Midbrain (tissue), 1 donor: ENCODE results near the gene FOXE3.

Source experiments
- DNase-seq: peaks from one replicate; lab custom pipeline; 2025; lab: John Stamatoyannopoulos, UW

FOXE3 gene

GRCh38 chr1:47435506-47436303, 19.6 kb downstream of the FOXE3 start:
- no peak for DNase-seq

DNA sequence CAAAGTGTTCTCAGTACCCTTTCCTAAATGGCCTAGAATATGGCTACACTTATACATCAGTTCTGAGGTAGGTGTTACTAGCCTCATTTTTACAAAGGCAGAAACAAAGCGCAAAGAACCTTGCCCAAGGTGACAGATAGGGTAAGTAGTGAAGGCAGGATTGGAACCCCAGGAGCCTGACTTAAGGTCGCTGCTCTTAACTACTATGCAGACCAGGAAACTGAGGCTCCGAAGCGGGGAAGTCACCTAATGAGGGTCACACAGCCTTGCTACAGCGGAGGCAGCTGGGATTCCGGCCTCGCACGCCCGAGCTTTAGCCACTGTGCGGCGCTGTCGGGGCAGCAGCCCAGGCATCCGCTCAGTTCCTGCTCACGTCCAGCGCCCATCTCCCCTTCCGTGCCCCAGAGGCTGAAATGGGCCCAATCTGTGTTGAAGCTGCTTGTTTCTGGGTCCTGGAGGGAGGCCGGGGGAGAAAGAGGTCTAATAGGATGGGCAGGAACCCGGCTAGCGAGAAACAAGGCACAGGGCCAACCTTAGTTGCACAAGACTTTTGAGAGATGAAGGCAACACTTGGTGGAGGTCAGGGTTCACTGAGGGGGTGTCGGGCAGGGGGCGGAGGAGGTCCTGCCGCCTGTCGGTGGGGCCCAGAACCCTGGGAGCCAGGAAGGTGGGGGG, 20.4 kb downstream of the FOXE3 start:
- peak; percentile 42 for DNase-seq

DNA sequence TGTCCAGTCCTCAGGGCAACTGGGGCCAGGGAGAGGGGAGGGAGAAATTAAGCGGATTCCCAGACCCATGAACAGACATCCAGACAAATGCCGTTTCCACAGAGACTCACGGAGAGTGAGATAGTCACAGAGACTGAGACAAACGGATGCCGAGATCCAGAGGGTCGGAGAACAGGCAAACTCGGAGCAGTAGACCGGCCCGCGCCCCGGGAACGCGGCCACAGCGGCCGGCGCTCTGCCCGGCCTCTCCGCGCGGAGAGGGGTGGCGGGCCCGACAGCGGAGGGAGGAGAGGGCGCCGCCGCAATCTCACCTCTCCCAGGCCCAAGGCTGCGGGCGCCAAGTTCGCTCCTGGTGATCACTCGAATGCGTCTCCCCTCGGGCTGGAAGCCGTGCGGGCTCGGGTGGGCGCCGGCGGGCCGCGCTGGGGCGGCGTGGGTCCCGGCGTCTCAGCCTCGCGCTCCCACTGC, 20.9 kb downstream of the FOXE3 start:
- DNase-seq, result no peak

- DNase-seq, result peak; percentile 45
These were observed 21.5 kb downstream of the FOXE3 start, which contains the start of gene FOXD2 for GRCh38 chr1:47437447-47438164. TSS of gene FOXD2 (plus strand) at chr1:47438044. CDS start at chr1:47438136, 92 bp downstream.

- DNase-seq, result no peak
These were observed 22.3 kb downstream of the FOXE3 start for GRCh38 chr1:47438165-47439016.

GRCh38 chr1:47439017-47439818, 23.1 kb downstream of the FOXE3 start:
- no peak for DNase-seq

- DNase-seq, result no peak
These were observed 23.9 kb downstream of the FOXE3 start for GRCh38 chr1:47439819-47440598.

DNA sequence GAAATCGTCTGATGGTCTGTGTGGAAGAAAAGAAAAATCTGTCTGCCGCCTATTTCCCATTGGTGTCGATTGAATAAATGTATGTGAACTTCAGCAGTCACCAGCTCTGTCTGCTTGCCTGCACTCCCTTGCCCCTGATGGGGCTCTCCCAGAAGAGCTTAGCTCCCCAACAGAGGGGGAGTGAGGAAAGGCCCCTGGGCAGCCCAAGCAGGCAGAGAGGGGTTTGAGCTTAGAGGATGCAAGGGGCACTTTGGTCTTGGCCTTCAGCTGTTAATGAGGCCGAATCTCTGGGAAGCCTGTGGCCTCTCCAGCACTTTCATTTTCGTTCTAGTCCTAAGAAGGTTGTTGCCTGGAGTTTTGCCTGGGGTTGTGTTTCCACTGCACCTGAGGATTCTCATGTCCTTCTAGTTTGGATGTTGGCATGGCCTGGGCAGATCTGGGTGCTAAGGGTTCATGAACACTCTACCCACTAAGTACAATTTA, 24.6 kb downstream of the FOXE3 start:
- DNase-seq, result no peak

- no peak for DNase-seq
These were observed 25.5 kb downstream of the FOXE3 start for GRCh38 chr1:47441450-47442106.

DNA sequence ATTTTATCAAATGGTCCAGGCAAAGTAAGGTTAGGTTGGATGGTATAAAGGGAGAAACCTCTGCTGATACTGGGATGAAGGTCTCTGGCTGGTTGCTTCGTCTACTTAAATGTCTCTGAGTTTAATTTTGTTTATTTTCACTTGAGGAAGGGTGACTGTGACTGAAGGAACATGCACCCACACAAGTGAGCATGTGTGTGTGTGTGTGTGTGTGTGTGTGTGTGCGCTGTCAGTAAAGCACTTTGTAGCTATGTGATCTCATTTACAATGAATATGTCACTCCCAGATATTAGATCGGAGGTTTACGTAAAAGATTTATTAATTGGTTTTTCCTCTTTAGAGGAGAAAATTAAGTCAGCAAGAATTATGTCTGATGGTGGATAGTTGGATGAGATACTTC, 26.1 kb downstream of the FOXE3 start:
- no peak for DNase-seq

GRCh38 chr1:47442842-47443529, 26.9 kb downstream of the FOXE3 start:
- DNase-seq, result no peak

DNA sequence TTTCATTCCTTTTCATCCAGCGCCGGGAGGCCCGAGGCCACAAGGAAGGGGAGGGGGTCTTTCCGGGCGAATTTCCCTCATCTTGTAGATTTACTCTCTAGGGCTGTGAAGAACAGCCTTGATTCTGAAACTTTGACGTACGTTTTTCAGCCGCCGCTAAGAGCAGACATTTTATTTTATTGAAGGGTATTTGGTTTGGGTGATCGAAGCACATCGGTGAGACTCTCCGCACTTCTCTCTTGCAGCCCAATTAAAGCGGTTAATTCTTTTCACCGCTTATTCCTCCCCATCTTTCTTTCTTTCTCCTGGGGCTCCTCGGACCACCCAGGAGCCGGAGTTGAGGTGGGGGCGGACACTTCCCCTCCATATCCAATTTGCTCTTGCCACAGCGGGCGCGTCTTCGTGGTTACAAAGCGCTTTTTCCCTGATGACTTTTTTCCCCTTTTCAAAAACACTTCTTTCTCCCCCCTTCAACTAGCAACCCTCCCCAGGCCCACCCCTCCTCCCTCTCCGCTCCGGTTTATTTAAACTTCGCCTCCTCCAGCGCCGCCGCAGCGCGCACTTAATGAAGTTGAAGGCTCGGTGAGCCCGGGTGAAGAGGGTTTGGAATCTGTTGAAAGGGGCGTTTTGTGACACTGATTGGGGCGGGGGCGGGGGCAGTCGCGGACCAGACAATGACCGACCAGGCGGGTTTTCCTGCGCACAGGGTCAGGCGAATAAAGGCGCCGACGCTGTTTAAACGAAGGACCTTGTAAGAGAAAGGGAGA, 27.6 kb downstream of the FOXE3 start:
- DNase-seq, result no peak

DNA sequence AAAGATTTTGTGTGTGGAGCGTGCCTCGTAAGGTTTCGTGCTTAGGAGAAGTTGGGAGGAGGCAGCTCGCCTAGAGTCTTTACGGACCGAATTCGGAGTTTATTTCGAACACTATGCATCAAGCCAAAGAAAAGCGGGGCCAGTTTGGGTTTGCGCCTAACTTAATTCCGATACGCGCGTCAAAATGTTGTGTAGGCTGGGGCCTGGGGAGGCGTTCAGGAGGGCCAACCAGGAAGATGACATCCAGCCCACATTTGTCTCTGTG, 28.1 kb downstream of the FOXE3 start:
- no peak for DNase-seq

- no peak for DNase-seq
These were observed 28.7 kb downstream of the FOXE3 start for GRCh38 chr1:47444562-47445465.

DNA sequence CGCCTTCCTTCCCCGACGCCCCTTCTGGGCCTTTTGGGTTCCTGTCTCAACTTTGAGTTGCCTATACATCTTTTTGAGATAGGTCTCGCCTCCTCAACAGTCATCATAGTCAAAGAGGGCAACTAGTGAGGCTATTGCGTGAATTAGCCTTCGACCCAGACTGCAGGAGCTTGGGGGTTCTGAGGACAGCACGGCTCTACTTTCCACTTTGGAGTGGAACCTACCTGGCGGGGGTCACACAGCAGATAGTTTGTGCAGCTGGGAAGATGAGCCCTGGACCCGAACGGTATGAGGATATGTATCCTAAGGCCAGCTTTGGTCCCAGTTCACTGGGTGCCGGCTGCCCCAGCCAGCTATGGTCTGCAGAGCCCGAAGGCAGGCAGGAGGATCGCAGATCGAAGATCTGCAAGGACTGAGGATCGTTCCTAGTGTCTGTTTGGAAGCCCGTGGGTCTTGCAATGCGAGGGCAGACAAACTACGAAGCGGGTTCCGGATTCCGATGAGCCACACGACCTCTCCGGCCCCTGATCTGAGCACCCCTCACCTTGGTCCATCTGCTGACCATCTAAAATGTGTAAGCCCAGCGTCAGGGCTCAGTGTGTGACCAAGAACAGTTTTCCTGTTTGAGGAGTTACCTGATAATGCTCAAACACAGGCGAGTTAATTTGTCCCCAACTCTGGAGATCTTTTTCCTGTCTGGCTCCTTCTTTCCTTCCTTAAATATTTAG, 29.9 kb downstream of the FOXE3 start:
- no peak for DNase-seq

- DNase-seq, result no peak
These were observed 32.6 kb downstream of the FOXE3 start for GRCh38 chr1:47448462-47449222.
